ENCODE measurements around the gene UHRF2.
"Not testable (repeated sequence)": the region's sequence is repeated elsewhere in the genome, so short reads cannot be mapped to it uniquely, and the experiment has no call there.

UHRF2 gene

DNA sequence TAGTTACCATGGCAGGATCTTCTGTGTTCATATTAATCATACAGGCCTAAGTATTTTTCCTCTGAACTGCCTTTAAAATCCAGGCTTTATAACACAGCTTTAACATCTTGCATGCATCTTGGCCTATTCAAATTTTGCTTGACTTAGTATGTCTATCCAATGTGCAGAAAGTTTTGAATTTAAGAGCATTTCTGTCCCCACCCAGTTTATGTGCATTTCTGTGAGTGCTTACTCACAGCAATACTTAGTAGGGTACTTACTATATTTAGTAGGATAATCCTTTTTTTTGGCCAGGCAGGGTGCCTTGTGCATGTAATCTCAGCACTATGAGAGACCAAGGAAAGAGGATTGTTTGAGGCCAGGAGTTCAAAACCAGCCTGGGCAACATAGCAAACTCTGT lies 18.0 kb downstream of the UHRF2 start:
- DNase-seq = no peak

DNA sequence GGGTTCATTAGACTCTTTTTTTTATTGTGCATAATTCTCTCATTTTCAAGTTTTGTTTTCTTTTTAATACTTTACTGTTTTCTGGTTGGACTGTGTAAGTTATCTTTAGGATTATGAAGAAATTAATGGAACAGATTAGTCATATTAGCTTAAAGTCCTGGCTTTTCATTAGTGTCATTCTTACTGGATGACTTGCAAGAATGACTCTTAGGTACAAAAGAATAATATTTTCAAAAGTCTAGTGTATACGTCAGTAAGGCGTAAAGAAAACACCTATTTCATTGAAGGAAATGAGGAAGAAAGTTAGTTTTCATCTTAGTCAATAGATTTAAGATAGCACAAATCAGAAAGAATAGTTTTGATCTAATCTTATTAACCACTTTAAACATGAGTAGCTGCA lies 20.4 kb downstream of the UHRF2 start:
- no peak for DNase-seq

DNA sequence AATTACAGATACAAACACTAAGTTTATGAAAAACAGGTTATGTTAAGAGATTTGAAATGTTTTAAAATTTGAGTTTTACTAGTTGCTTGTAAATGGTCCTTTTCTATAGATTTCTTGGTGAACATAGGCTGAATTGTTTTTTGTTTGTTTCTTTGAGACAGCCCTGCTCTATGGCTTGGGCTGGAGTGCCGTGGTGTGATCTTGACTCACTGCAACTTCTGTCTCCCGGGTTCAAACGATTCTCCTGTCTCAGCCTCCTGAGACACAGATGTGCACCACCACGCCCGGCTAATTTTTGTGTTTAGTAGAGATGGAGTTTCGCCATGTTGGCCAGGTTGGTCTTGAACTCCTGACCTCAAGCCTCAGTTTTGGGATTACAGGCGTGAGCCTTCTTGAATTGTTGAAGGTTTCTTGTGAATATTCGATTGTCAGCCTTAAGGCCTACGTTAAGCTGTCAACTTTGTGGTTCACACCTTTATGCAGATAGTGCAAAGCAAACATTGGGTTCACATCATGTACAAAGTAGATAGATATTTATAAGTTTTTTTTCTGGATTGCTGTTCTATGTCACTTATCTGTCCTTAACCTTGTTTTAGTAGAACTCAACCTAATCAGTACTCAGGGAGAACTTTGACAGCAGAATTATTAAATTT lies 26.2 kb downstream of the UHRF2 start:
- DNase-seq = no peak

DNA sequence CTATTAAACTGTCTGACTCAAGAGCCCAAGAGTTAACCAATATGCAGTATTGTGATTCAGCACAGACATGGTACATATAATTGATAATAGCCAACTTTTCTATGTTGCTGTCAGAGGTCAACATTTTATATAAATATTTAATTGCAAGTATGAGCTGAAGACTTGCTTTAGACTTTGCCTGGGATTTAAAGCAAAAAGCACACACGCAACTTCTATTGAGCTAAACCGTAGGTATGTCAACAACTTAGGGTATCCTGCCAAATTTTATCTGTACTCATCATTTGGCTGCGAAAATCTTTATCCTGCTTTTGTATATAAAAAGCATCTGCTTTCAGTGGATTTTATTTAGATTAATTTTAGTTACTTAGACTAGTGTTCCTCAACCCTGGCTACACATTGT lies 27.4 kb downstream of the UHRF2 start:
- no peak for DNase-seq

DNA sequence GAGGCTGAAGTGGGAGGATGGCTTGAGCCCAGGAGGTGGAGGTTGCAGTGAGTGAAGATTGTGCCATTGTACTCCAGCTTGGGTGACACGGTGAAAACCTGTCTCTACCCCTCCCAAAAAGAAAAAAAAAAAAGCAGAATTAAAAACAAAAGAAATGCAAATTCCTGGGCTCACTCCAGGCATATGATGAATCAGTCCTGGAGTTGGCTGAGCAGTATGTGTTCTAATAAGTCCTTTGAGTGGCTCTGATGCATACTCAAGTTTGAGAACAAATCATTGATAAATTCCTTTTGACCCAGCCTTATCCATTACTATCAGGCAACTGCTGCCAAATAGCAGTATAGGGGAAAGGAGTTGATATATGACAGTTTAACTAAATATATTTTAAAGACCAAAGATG lies 28.3 kb downstream of the UHRF2 start:
- DNase-seq = no peak

DNA sequence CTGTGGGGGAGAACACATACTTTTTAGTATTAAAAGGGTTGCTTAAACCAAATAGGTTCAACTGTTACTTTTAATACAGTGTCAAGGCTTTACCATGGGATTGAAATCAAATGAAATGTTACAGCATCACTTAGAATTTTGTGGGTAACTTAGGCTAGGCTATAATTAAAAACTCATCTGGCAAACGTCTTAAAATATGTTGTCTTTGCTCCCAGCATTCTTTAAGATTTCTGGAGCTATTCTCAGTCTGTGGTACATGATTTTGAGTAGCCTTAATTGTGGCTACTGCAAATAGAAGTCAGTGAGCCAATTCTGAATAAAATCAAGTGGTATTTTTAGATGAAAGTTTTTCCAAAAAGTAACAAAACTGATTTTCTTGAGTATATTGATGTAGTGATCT lies 30.7 kb downstream of the UHRF2 start:
- no peak for DNase-seq

DNA sequence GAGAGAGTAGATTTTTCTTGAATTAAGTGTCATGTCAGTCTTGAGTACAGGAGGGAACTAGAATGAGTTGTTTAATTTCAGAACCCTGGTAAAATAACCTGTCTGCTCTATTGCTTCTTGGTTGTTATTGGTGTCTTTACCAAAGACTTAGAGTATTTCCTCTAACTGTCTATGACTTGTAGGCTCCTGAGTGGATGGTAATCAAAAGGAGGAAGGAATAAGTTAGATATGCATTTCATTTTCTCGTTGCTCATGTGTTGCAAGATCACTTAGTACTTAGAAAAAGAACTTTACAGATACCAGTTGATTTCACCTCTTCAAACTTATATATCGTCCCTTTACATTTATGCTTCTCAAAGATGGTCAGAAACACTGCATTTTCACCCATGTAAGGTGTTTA lies 31.1 kb downstream of the UHRF2 start:
- DNase-seq = peak; percentile 65

DNA sequence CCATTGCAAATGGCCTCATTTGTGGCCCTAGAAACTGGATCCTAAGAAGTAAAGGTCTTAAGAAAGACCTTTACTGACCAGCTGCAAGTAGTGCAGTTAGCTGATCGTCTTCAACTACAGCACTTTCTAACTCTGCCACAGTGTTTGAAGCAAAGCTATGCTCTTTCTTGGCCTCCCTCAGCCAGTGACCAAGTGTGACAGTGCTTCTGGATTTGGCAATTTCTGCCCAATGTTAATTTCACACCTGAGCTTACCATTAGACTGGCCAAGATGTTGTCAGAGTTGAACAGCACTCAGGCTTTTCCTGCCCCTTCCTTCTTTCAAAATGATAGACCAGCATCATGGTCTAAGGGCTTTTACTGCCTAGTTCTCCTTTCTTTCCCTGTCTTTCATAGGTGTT lies 36.1 kb downstream of the UHRF2 start:
- no peak for DNase-seq

DNA sequence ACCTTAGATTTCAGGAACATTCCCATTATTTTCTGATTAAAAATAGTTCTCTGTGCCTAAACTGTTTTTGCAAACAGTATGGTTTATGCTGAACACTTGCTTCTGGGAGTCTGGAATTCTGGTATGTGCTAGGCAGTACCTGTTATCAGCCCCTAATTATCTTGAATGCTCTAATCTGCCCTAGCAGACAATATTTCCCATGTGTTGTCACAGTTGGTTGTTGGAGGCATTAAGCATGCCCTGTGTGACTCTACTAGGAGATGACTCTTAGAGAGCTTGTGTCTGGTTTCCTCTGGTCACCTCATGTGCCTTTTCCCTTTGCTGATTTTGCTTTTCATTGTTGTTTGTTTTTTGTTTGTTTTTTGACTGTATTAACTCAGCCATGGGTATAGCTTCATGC lies 36.6 kb downstream of the UHRF2 start:
- no peak for DNase-seq

DNA sequence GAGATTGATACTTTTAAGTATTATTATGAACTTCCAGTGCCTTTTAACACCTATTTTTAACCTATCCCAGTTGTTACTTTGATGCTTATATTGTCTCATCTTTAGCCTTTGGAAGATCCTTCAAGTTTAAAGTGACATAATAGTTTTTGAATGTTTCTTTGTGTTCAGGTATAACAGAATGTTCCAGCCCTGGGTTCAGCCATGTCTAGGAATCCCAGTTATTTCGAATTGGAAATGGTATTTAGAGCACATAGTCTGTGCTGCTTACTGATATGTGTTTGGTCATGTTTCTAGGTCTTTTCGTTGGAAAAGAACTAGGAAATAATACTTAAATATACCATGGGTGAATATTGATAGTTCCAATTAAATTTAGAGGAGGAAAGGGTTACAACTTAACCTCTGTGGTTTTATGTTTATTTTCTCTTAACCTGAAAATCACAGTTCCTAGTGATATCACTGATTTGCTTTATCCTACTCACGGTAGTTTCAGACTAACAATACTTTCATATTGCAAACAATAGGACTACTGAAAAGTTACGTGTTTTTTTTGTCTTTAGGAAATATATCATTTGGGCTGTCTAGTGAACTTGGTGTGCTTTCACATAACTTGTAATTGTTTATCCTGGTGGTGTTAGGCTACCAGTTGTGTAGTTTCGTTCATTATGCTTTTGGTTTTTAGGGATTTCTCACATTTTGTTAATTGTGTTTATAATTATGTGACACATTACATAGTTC lies 37.8 kb downstream of the UHRF2 start:
- no peak for DNase-seq

DNA sequence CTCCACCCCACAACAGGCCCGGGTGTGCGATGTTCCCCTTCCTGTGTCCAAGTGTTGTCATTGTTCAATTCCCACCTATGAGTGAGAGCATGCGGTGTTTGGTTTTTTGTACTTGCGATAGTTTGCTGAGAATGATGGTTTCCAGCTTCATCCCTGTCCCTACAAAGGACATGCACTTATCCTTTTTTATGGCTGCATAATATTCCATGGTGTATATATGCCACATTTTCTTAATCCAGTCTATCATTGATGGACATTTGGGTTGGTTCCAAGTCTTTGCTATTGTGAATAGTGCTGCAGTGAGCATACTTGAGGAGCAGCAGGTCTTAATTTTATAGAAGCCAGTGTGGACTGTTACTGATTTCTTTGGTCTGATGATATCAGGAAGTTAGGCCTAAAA lies 42.3 kb downstream of the UHRF2 start:
- DNase-seq = not testable (repeated sequence)

DNA sequence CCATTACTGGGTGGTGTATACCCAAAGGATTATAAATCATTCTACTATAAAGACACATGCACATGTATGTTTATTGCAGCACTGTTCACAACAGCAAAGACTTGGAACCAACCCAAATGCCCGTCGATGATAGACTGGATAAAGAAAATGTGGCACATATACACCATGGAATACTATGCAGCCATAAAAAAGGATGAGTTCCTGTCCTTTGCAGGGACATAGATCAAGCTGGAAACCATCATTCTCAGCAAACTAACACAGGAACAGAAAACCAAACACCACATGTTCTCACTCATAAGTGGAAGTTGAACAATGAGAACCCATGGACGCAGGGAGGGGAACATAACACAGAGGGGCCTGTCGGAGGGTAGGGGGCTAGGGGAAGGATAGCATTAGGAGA lies 45.7 kb downstream of the UHRF2 start:
- DNase-seq = not testable (repeated sequence)

DNA sequence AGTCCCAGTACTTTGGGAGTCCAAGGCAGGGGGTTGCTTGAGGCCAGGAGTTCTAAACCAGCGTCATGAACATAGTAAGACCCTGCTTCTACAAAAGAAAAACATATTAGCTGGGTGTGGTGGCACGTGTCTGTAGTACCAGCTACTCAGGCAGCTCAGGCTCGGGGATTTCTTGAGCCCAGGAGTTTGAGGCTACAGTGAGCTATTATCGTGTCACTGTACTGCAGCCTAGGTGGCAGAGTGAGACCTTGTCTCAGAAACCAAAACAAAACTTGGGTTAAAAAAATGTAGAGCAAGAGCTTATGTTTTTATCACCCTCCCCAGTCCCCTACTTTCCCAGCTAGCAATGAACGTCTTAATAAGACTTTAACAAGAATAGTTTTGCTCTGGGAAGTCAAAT lies 46.7 kb downstream of the UHRF2 start:
- no peak for DNase-seq

DNA sequence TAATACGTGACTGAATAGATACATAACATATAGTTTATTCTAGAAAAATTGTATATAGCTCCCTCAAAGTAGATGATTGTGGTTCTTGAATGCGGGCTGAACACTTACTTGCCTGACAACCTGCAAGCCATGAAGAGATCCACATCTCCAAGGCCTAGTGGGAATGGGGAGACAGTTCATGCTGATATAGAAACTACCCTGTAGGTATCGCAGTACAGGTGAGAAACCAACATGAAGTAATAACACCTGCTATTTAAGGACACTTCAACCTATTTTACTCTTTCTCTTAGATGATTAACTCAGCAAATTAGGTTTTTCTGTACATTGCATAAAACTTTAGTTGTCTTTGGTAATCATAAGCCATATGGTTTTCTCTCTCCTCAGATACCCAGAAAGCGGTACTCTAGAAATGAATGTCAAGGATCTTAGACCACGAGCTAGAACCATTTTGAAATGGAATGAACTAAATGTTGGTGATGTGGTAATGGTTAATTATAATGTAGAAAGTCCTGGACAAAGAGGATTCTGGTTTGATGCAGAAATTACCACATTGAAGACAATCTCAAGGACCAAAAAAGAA lies 47.3 kb downstream of the UHRF2 start:
- no peak for DNase-seq

DNA sequence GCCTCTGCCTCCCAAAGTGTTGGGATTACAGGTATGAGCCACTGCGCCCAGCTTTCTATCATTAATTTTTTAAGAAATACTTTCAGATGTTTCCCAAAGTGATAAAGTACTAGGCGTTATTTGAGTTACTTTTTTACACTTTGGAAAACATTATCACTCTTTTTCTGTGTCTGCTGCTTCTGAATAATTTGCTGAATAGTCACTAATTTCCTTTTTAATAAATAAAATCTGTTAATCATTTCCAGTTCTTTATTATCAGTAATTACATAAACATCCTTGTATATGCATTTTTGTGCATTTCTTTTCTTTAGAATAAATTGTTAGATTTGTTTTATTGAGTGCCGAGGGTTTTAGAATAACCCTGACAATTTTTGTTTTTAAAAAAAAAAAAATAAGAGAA lies 48.6 kb downstream of the UHRF2 start:
- no peak for DNase-seq

DNA sequence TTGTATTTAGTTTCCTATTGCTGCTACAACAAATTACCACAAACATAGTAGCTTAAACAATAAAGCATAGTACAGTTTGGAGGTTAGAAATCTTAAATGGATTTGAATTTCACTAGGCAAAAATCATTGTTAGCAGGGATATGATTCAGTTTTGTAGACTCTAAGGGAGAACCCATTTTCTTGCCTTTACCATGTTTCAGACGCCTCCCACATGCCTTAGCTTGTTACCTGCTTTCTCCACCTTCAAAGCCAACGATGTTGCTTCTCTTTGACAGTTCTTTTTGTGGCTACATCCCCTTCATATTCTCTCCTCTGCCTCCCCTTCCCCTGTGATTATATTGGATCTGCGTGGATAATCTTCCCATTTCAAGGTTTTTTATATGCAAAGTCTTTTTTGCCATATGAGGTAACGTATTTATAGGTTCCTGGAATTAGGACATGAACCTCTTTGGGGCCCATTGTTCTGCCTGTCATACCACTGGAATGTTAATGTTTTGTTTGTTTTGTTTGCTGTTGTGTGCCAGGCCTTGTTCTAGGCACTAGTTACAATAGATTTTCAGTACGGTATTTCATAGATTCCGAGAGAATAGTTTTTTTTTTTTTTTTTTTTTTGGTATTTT lies 54.1 kb downstream of the UHRF2 start:
- no peak for DNase-seq

DNA sequence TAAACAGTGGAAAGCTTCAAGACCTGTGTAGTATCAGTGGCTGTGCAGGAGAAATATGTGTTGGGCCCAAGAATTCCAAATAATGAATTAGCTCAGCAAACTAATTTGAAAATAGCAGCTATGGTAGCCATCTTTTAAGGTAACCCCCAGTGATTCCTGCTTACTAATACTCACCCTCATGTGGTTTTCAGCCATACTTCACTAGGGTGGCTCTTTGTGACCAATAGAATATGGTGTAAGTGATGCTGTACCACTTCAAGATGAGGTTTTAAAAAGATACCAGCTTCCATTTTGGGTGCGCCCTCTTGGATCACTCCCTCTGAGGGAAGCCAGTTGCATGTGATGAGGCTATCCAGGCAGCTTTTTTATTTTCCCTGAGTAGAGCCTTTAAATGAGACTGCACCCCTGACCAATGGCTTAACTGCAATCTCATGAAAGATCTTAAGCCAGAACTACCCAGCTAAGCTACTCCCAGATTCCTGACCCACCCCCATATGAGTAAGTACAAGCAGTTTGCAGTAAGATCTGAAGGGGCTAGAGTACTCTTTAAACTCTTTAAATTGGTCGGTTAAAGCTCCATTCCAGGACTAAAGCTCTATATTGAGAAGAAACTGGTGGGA lies 58.3 kb downstream of the UHRF2 start:
- no peak for DNase-seq

DNA sequence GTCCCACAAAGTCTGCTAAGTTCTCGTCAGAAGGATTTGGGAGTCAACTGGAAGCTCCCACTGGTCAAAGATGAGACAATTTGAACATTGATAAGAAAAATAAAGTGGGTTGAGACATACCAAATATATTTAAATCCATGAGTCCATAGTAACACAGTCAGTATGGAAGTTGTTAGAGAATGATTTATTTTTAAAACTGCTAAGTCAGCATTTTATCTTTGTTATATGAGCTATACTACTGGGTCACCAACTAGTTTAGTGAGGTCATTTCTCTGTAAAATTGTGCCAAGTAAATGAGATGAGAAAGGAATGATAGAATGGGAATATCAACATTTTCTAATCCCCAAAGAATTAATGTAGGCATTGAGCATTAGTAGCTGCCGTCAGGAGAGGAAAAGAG lies 60.2 kb downstream of the UHRF2 start:
- no peak for DNase-seq

DNA sequence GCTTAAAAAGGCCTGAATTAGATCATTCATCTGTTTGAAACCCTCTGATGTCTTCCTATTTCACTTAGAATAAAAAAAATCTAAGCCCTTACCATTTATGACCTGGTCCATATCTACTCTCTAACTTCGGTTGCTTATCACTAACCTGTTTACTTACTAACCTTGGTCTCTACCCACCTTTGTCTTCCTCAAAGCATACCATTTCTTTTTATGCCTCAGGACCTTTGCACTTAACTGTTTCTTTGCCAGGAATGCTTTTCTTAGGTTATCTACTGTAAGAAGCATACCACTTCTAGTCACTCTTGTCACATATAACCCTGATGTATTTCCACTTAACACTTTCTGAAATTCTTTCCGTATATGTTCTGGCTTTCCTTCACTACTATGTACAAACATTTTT lies 67.0 kb downstream of the UHRF2 start:
- no peak for DNase-seq

DNA sequence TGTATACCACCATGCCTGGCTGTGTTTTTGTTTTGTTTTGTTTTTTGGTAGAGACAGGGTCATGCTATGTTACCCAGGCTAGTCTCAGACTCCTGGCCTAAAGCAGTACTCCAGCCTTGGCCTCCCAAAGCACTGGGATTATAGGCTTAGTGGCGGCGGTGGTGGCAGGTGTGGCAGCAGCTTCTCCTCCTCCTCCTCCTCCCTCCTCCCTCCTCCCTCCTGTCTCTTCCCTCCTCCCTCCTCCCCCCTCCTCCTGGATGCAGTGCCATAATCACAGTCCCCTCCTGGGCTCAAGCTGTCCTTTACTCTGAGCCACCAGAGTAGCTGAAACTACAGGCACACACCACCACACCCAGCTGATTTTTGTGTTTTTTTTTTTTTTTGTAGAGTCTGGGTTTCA lies 71.2 kb downstream of the UHRF2 start:
- no peak for DNase-seq

DNA sequence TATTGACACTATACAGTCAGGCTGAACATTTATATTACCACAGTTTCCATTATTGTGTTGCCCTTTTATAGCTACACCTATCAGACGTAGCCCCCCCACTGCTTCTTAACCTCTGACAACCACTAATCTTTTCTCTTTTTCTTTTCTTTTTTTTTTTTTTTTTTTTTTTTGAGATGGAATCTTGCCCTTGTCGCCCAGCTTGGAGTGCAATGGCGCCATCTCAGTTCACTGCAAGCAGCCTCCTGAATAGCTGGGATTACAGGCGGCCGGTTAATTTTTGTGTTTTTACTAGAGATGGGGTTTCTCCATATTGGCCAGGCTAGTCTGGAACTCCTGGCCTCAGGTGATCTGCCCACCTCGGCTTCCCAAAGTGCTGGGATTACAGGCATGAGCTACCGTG lies 75.4 kb downstream of the UHRF2 start:
- no peak for DNase-seq

DNA sequence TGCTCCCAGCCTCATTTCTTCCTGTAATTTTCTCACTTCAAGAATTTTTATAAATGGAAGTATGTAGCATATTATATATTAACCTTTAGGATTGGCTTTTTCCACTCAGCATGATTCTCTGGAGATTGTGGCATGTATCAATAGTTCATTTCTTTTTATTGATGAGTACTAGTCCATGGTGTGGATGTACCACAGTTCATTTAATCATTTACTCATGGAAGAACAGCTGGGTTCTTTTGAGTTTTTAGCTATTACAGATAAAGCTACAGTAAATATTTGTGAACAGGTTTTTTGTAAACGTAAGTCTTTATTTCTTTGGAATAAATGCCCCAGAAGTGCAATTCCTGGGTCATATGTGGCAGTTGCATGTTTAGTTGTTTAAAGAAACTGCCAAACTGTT lies 76.1 kb downstream of the UHRF2 start:
- DNase-seq = no peak

DNA sequence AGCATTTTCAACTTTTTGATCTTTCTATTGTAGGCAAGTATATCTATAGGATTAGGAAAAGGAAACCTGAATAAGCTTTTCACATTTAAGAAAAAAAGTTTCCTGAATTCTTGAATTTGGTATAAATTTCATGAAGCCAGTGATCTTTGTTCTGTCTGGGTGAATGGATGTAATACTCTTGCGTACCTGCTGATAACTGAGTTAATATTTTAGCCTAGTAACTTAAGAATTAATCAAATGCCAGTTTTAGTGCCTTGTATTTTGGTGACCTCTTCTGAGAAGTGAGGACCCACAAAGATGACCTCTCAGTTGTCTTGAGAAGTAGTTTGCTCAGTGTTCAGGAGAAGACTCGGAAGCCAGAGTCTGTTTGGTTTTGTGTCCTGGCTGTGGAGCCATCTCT lies 77.9 kb downstream of the UHRF2 start:
- DNase-seq = no peak

DNA sequence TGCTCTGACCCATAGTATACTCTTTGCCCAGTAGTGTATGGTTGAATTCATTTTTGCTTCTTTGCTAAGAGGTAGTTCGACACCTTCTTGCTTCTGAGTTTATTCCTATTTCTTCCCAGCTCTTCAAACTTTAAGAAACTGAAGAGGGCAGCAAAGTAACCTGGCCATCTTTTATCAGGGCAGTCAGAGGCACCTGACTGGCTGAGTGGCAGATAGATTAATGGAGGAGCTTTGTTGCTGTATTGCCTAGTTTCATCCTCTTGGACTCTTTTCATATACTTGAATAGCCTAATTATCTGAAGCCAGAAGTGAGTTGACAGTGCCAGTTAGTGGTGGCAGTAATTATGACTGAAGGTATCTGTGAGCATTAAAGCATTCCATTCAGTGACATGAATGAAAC lies 82.5 kb downstream of the UHRF2 start:
- no peak for DNase-seq
